NCI-H1048 (cell line): Measurements from ENCODE around the gene MALT1.
"Not testable (repeated sequence)": the region's sequence is repeated elsewhere in the genome, so short reads cannot be mapped to it uniquely, and the experiment has no call there.

ENCODE experiments used
- DNase-seq: peaks from one replicate; lab custom pipeline; 2025; lab: John Stamatoyannopoulos, UW

The MALT1 gene

GRCh38 chr18:58738322-58738721 is 67.1 kb downstream of the MALT1 start:
- DNase-seq: no peak

GRCh38 chr18:58745914-58746313 is 74.6 kb downstream of the MALT1 start:
- no peak for DNase-seq

GRCh38 chr18:58748899-58749595 is 77.8 kb downstream of the MALT1 start:
- no peak for DNase-seq

GRCh38 chr18:58753976-58754375 is 82.7 kb downstream of the MALT1 start:
- DNase-seq: no peak

- DNase-seq: no peak
Observed at GRCh38 chr18:58754544-58755068, 83.3 kb downstream of the MALT1 start.

GRCh38 chr18:58755304-58756010 is 84.2 kb downstream of the MALT1 start:
- DNase-seq: no peak

- no peak for DNase-seq
Observed at GRCh38 chr18:58756148-58756547, 84.9 kb downstream of the MALT1 start.

- DNase-seq: no peak
Observed at GRCh38 chr18:58756596-58757240, 85.5 kb downstream of the MALT1 start.

- not testable (repeated sequence) for DNase-seq
Observed at GRCh38 chr18:58757351-58757750, 86.1 kb downstream of the MALT1 start.

GRCh38 chr18:58758046-58758445 is 86.8 kb downstream of the MALT1 start:
- no peak for DNase-seq

GRCh38 chr18:58758606-58759005 is 87.3 kb downstream of the MALT1 start:
- DNase-seq: no peak

GRCh38 chr18:58761241-58761969 is 90.1 kb downstream of the MALT1 start:
- DNase-seq: no peak

- no peak for DNase-seq
Observed at GRCh38 chr18:58761970-58762780, 90.9 kb downstream of the MALT1 start.

- DNase-seq: no peak
Observed at GRCh38 chr18:58762781-58763171, 91.5 kb downstream of the MALT1 start.

- DNase-seq: no peak
Observed at GRCh38 chr18:58766164-58766563, 94.9 kb downstream of the MALT1 start.

GRCh38 chr18:58766946-58767345 is 95.7 kb downstream of the MALT1 start:
- no peak for DNase-seq

- peak; percentile 29 for DNase-seq
Observed at GRCh38 chr18:58768293-58768974, 97.2 kb downstream of the MALT1 start.

GRCh38 chr18:58769321-58769720 is 98.1 kb downstream of the MALT1 start:
- no peak for DNase-seq

GRCh38 chr18:58770601-58771000 is 99.3 kb downstream of the MALT1 start:
- DNase-seq: no peak

- no peak for DNase-seq
Observed at GRCh38 chr18:58772161-58772560, 100.9 kb downstream of the MALT1 start.

GRCh38 chr18:58776084-58776483 is 104.8 kb downstream of the MALT1 start:
- no peak for DNase-seq
